ENCODE results near the gene CFHR2. TPM values are rescaled to one million over a fixed set of nuclear protein-coding genes. Genes with fewer than 3 reads are reported as not detected.
"Not testable (repeated sequence)": the region's sequence is repeated elsewhere in the genome, so short reads cannot be mapped to it uniquely, and the experiment has no call there.

CFHR2 gene
- total RNA-seq (not detected), polyA plus RNA-seq (ENCODE audit: insufficient read depth, low read depth, low replicate concordance) (not detected)
- long read RNA-seq, donor 1 = 0 reads
- long read RNA-seq, donor 2 = 0 reads

DNA sequence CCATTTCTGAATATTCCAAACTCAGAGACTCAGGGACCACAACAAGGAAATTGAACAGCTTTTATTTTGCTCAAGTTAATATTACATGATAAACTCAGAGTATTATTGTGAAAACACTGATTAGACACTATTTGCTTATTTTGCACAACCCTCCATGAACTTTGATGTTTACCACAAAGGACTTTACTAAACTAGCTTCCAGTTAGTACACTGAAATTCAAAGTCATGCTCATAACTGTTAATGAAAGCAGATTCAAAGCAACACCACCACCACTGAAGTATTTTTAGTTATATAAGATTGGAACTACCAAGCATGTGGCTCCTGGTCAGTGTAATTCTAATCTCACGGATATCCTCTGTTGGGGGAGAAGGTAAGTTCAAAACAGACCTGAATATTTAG lies at the start of gene CFHR2:
TSS of gene CFHR2 (plus strand) at position 171 of the 400 bp plus-strand sequence. CDS start at position 314, 143 bp downstream.
- H3K36me3 ChIP-seq (ENCODE audit: low read depth, missing control alignments); H3K4me1 ChIP-seq; H3K27me3 ChIP-seq; H3K4me3 ChIP-seq; intact Hi-C loops (cut with DNase I; ENCODE audit: low total_unique reads); H3K9me3 ChIP-seq; DNase-seq; H3K27ac ChIP-seq: not testable (repeated sequence)
- WGBS, 2 donors = no CpG with 5 or more reads among the region's 1 CpG

DNA sequence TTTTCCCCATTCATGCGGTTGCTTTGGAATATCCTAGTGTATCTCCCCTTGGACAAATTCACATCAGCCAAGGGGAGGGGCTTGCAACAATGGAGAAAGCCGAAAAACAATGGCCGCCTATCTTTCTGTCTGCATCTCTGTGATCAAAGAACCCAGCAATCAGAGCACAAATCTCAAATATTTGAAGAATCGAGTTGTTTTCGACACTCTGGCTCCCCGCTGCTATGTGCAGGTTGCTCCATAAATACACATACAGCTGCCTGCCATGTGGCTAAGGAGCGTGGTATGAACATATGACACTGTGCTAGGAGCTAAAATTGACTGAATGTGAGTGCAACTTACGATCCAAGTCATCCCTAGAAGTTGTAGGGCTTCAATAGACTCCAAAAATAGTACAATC lies 47.2 kb upstream of the CFHR2 start:
- Histone ChIP-seq H3K4me1 (no peaks in the 10 kb centered on the region), H3K27me3 (no peaks in the 10 kb centered on the region), H3K27ac (no peak overlapping the region), H3K4me3 (no peak overlapping the region), H3K9me3 (no peaks in the 10 kb centered on the region), H3K36me3 (ENCODE audit: low read depth, missing control alignments) (no peaks in the 10 kb centered on the region)
- DNase-seq = no peak
- WGBS, 2 donors = 56 to 67% methylated on average over 8 of the region's 8 CpGs
- intact Hi-C loops (cut with DNase I; ENCODE audit: low total_unique reads) = no loop called here
- TF ChIP-seq, protein P1, sequence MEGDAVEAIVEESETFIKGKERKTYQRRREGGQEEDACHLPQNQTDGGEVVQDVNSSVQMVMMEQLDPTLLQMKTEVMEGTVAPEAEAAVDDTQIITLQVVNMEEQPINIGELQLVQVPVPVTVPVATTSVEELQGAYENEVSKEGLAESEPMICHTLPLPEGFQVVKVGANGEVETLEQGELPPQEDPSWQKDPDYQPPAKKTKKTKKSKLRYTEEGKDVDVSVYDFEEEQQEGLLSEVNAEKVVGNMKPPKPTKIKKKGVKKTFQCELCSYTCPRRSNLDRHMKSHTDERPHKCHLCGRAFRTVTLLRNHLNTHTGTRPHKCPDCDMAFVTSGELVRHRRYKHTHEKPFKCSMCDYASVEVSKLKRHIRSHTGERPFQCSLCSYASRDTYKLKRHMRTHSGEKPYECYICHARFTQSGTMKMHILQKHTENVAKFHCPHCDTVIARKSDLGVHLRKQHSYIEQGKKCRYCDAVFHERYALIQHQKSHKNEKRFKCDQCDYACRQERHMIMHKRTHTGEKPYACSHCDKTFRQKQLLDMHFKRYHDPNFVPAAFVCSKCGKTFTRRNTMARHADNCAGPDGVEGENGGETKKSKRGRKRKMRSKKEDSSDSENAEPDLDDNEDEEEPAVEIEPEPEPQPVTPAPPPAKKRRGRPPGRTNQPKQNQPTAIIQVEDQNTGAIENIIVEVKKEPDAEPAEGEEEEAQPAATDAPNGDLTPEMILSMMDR (IDR thresholded peaks at IDR 0.05) = no peak
- TF ChIP-seq POLR2A (IDR thresholded peaks at IDR 0.05) = no peak

DNA sequence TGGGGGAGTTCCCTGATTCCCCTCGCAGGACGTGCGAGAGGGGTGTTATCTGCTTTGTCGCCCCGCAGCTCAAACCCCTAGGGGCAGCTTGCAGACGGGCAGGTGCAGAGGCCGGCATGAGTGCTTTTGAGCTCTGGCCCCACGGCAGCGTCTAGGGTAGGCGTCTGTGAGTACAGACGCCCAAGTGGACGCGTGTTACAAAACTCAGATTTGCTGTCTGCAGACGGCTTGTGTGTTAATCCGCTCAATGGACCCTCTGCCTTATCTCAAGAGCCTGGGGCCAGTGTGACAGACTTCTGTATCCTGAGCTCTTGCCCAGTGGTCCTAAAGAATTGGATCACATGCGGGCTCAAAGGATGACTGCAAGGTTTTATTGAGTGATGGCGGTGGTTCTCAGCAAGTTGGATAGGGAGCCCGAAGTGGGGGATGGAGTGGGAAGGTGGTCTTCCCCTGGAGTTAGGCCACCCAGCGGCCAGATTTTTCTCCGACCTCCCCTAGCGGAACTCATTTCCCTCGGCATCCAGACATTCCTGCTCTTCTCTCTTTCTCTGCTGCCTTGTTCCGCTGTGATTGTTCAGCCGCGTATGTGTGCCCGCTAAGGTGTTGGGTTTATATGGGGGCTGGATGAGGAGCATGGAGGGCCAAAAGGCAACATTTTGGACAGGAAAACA lies 46.2 kb upstream of the CFHR2 start:
- TF ChIP-seq POLR2A (IDR thresholded peaks at IDR 0.05) = no peak
- TF ChIP-seq, protein P1 (IDR thresholded peaks at IDR 0.05) = no peak
- Histone ChIP-seq H3K9me3 (no peaks in the 10 kb centered on the region), H3K4me1 (no peaks in the 10 kb centered on the region), H3K4me3 (peak overlapping the region; percentile 9 to 25), H3K36me3 (ENCODE audit: low read depth, missing control alignments) (no peaks in the 10 kb centered on the region), H3K27ac (no peak overlapping the region), H3K27me3 (no peaks in the 10 kb centered on the region)
- intact Hi-C loops (cut with DNase I; ENCODE audit: low total_unique reads) = no loop called here
- peak; percentile 15 for DNase-seq
- WGBS, 2 donors = 8 to 31% methylated on average over 23 to 26 of the region's 26 CpGs

DNA sequence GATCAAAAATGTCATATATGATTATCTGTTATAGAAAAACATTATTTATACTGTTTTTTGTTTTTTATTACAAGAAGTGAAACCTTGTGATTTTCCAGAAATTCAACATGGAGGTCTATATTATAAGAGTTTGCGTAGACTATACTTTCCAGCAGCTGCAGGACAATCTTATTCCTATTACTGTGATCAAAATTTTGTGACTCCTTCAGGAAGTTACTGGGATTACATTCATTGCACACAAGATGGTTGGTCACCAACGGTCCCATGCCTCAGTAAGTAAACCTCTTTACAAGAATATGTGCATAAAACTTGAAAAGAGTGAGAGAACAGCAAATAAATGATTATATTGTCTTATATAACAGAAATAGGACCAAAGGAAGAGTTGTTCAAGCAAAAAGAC lies 41.2 kb upstream of the CFHR2 start:
- Histone ChIP-seq H3K27ac (no peak overlapping the region), H3K27me3 (no peaks in the 10 kb centered on the region), H3K9me3 (no peaks in the 10 kb centered on the region), H3K36me3 (ENCODE audit: low read depth, missing control alignments) (no peaks in the 10 kb centered on the region), H3K4me1 (no peaks in the 10 kb centered on the region), H3K4me3 (no peak overlapping the region)
- 83 to 95% methylated on average over 2 of the region's 2 CpGs for WGBS, 2 donors
- no peak for DNase-seq
- no peak for TF ChIP-seq POLR2A (IDR thresholded peaks at IDR 0.05)
- TF ChIP-seq, protein P1 (IDR thresholded peaks at IDR 0.05) = no peak
- intact Hi-C loops (cut with DNase I; ENCODE audit: low total_unique reads) = no loop called here

DNA sequence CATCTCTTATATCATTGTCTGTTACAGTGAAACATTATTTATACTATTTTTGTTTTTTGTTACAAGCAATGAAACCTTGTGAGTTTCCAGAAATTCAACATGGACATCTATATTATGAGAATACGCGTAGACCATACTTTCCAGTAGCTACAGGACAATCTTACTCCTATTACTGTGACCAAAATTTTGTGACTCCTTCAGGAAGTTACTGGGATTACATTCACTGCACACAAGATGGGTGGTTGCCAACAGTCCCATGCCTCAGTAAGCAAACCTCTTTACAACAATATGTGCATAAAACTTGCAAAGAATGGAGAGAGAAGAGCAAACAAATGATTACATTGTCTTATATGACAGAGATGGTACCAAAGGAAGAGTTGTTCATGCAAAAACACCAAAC lies 33.3 kb upstream of the CFHR2 start:
- Histone ChIP-seq H3K4me3 (no peak overlapping the region), H3K36me3 (ENCODE audit: low read depth, missing control alignments) (no peaks in the 10 kb centered on the region), H3K27me3 (no peaks in the 10 kb centered on the region), H3K9me3 (no peaks in the 10 kb centered on the region), H3K27ac (no peak overlapping the region), H3K4me1 (no peaks in the 10 kb centered on the region)
- TF ChIP-seq, protein P1 (IDR thresholded peaks at IDR 0.05) = peak in 1 of 3 experiments; percentile 9
- TF ChIP-seq POLR2A (IDR thresholded peaks at IDR 0.05) = no peak
- DNase-seq = no peak
- 87 to 99% methylated on average over 2 of the region's 2 CpGs for WGBS, 2 donors
- intact Hi-C loops (cut with DNase I; ENCODE audit: low total_unique reads) = no loop called here

DNA sequence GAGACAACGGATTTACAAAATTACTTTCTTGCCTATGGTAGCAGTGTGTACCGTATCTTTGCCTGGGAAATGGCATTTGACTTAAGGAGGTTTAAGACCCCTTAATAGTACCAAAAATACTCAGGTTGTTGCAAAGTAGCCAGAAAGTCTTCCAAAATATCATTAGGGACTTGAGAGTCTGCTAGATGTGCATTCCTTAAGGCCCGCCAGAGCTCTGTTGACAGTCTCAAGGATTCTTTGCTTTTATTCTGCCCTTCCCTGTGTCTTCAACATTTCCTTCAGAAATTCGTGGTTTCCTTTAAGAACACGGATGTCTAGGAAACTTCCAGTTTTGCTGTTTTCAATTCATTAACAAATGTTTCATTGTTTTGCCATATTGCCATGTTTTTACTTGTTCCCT lies 31.3 kb upstream of the CFHR2 start:
- WGBS, 2 donors = 70 to 88% methylated on average over 5 of the region's 5 CpGs
- H3K4me3 ChIP-seq; DNase-seq; H3K27me3 ChIP-seq; H3K27ac ChIP-seq; H3K9me3 ChIP-seq; H3K4me1 ChIP-seq; intact Hi-C loops (cut with DNase I; ENCODE audit: low total_unique reads); H3K36me3 ChIP-seq (ENCODE audit: low read depth, missing control alignments): not testable (repeated sequence)

DNA sequence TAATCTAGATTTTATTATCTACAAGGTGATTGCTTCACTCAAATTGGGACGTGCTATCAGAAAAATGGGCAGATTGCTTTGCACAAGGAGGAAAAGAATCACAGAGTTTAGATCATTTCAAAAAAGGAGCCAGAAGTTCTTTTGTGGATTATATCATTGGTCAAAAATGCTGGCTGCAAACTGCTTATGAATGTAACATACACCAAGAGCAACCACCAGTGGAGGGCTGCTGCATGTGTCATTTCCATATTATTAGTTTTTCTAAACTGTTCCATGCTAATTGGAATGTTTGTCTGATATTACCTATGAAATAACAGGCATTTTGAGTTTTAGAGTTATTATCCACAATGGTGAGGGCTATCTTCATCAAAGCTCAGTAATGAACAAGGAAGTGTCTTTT lies 16.7 kb upstream of the CFHR2 start:
- H3K4me1 ChIP-seq; intact Hi-C loops (cut with DNase I; ENCODE audit: low total_unique reads); H3K27ac ChIP-seq; H3K27me3 ChIP-seq; H3K4me3 ChIP-seq; DNase-seq; H3K36me3 ChIP-seq (ENCODE audit: low read depth, missing control alignments); H3K9me3 ChIP-seq: not testable (repeated sequence)
- 65 to 74% methylated on average over 1 of the region's 1 CpG for WGBS, 2 donors

DNA sequence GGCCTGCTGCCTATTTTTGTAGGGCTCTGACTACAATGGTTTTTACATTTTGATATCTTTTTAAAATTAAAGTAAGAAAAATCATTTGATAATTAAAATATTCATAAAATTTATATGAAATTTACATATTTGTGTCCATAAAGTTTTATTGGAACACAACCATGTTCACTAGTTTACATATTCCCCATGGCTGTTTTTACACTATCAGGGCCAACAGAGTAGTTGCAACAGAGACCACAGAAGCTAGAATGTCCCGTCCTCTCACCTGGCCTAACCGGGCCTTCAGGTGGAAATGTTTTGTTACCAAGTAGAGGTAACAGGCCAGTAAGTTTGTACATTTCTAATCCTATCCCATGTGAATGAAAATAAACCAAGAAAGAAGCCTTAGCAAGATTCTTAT lies 10.7 kb upstream of the CFHR2 start:
- 83 to 92% methylated on average over 2 of the region's 2 CpGs for WGBS, 2 donors
- H3K27ac ChIP-seq; H3K9me3 ChIP-seq; DNase-seq; H3K27me3 ChIP-seq; H3K4me1 ChIP-seq; intact Hi-C loops (cut with DNase I; ENCODE audit: low total_unique reads); H3K36me3 ChIP-seq (ENCODE audit: low read depth, missing control alignments); H3K4me3 ChIP-seq: not testable (repeated sequence)
